K562 (cell line): ENCODE results near the gene CDC27. TPM values are rescaled to one million over a fixed set of nuclear protein-coding genes. Genes with fewer than 3 reads are reported as not detected.

ENCODE experiments used
- CC2D1A ChIP-seq: fragments of 450-650 bp; IDR thresholded peaks from 2 replicates; pipeline ENCODE4 v1.6.1; 2017; ENCODE audit warnings: mild to moderate bottlenecking
- CHAMP1 ChIP-seq: fragments of 450-650 bp; IDR thresholded peaks from 2 replicates; pipeline ENCODE4 v1.6.1; 2016; ENCODE audit warnings: mild to moderate bottlenecking
- COPS2 ChIP-seq: fragments of 450-650 bp; conservative IDR thresholded peaks from 2 replicates; pipeline ENCODE4 v1.6.1; 2016; ENCODE audit warnings: mild to moderate bottlenecking, moderate library complexity
- GATAD2B ChIP-seq: fragments of 450-650 bp; IDR thresholded peaks from 2 replicates; pipeline ENCODE4 v1.6.1; 2017; ENCODE audit warnings: mild to moderate bottlenecking, borderline replicate concordance
- HOMEZ ChIP-seq: fragments of 250-450 bp; sonication (Bioruptor Pico); IDR thresholded peaks from 2 replicates; pipeline ENCODE4 v1.4.0; 2020; ENCODE audit warnings: mild to moderate bottlenecking, moderate library complexity
- MAFK ChIP-seq: IDR thresholded peaks from 2 replicates; pipeline ENCODE4 v1.6.1; 2011; ENCODE audit warnings: low read length, improper control_type of control experiment
- NCOA6 ChIP-seq: fragments of 450-650 bp; IDR thresholded peaks from 2 replicates; pipeline ENCODE4 v1.6.1; 2017; ENCODE audit warnings: mild to moderate bottlenecking
- PHTF2 ChIP-seq: fragments of 250-450 bp; sonication (Bioruptor Pico); IDR thresholded peaks from 2 replicates; pipeline ENCODE4 v1.5.0; 2021; ENCODE audit warnings: mild to moderate bottlenecking
- RB1 ChIP-seq: fragments of 450-650 bp; IDR thresholded peaks from 2 replicates; pipeline ENCODE4 v1.6.1; 2017; ENCODE audit warnings: low read depth, mild to moderate bottlenecking
- SMAD4 ChIP-seq: fragments of 250-450 bp; sonication (Bioruptor Pico); conservative IDR thresholded peaks from 2 replicates; pipeline ENCODE4 v1.8.0; 2021; ENCODE audit warnings: inconsistent platforms, mild to moderate bottlenecking, moderate library complexity
- SMC3 ChIP-seq: conservative IDR thresholded peaks from 2 replicates; pipeline ENCODE4 v1.6.1; 2011; ENCODE audit warnings: low read depth, low read length, improper control_type of control experiment; ENCODE audit not compliant: insufficient read depth
- SNIP1 ChIP-seq: fragments of 450-650 bp; IDR thresholded peaks from 2 replicates; pipeline ENCODE4 v1.7.1; 2017; ENCODE audit warnings: low read depth, mild to moderate bottlenecking
- STAT5A ChIP-seq: IDR thresholded peaks from 2 replicates; pipeline ENCODE4 v1.6.1; 2012; ENCODE audit warnings: low read length, inconsistent platforms, borderline replicate concordance
- TCF3 ChIP-seq: sonication (generic); formaldehyde crosslinking; IDR thresholded peaks from 2 replicates; pipeline ENCODE4 v1.4.0; 2020; ENCODE audit warnings: mild to moderate bottlenecking, missing genetic modification reagents
- TCFL5 ChIP-seq: fragments of 250-450 bp; sonication (Bioruptor Pico); conservative IDR thresholded peaks from 2 replicates; pipeline ENCODE4 v1.6.1; 2021; ENCODE audit warnings: mild to moderate bottlenecking, moderate library complexity, matching md5 sums
- TFAM ChIP-seq: fragments of 250-450 bp; sonication (Bioruptor Pico); conservative IDR thresholded peaks from 2 replicates; pipeline ENCODE4 v1.5.0; 2021; ENCODE audit warnings: mild to moderate bottlenecking, moderate library complexity
- TOE1 ChIP-seq, 2 experiments: fragments of 450-650 bp in 1 of 2; sonication (generic) in 1 of 2; formaldehyde crosslinking in 1 of 2; IDR thresholded peaks; 2 replicates each; pipeline versions ENCODE4 v1.7.1 to v1.8.0; 2016 to 2022; ENCODE audit warnings: borderline replicate concordance in 2 of 2, mild to moderate bottlenecking in 2 of 2, antibody characterized with exemption in 1 of 2, inconsistent platforms in 1 of 2, low read depth in 1 of 2, missing genetic modification reagents in 1 of 2, moderate library complexity in 1 of 2
- XRCC3 ChIP-seq: fragments of 450-650 bp; IDR thresholded peaks from 2 replicates; pipeline ENCODE4 v1.6.1; 2017; ENCODE audit warnings: mild to moderate bottlenecking, moderate library complexity
- ZNF212 ChIP-seq: fragments of 450-650 bp; formaldehyde crosslinking; IDR thresholded peaks from 2 replicates; pipeline ENCODE4 v1.4.0; 2020; ENCODE audit warnings: mild to moderate bottlenecking
- ZNF217 ChIP-seq: sonication (generic); formaldehyde crosslinking; IDR thresholded peaks from 2 replicates; pipeline ENCODE4 v1.8.0; 2022; ENCODE audit warnings: mild to moderate bottlenecking, missing genetic modification reagents
- ZNF41 ChIP-seq: fragments of 250-450 bp; sonication (Bioruptor Pico); conservative IDR thresholded peaks from 2 replicates; pipeline ENCODE4 v1.4.0; 2020; ENCODE audit warnings: mild to moderate bottlenecking
- ZNF561 ChIP-seq: fragments of 450-650 bp; formaldehyde crosslinking; conservative IDR thresholded peaks from 2 replicates; pipeline ENCODE4 v1.4.0; 2020; ENCODE audit warnings: mild to moderate bottlenecking, moderate library complexity
- ZNF639 ChIP-seq, 2 experiments: fragments of 200-800 bp in 1 of 2; sonication (Bioruptor generic) in 1 of 2; sonication (generic) in 1 of 2; formaldehyde crosslinking in 1 of 2; IDR thresholded peaks in 1 of 2; conservative IDR thresholded peaks in 1 of 2; 2 replicates each; pipeline versions ENCODE4 v1.5.0 to v1.6.1; 2016 to 2020; ENCODE audit warnings: missing compliant biosample characterization in 1 of 2, missing genetic modification characterization in 1 of 2, missing genetic modification reagents in 1 of 2
- polyA plus RNA-seq, 8 experiments: library from polyadenylated mRNA; depleted of rRNA in 4 of 8; stranded (reverse) in 5 of 8; unstranded in 3 of 8; fragments of >200 nt; fragmentation: Nextera tagmentation in 2 of 8; fragmentation: Illumina TruSeq in 1 of 8; extraction: Ambion mirVana in 2 of 8; extraction: Trizol in 1 of 8; gene quantifications; 2 replicates each; pipeline versions ENCODE4 v1.2.1 to v1.2.3, GENCODE V29; 2011 to 2014; ENCODE audit warnings: inconsistent platforms in 1 of 8, missing spikeins in 1 of 8
- total RNA-seq, 7 experiments: library from RNA; depleted of rRNA in 6 of 7; stranded (reverse); fragments of >200 nt in 6 of 7; fragmentation: Illumina TruSeq in 2 of 7; extraction: Trizol in 2 of 7; gene quantifications; 2 replicates each; pipeline versions ENCODE4 v1.2.1 to v1.2.3, GENCODE V29; 2011 to 2021; ENCODE audit warnings: low replicate concordance in 1 of 7

Gene CDC27
- total and polyA plus RNA-seq, 9 of the 15 experiments (the other 6 are each of a cell fraction or from before 2014, with no cell fraction given): 28.6 to 155 (median 94.1) TPM

- TF ChIP-seq PHTF2 (CRISPR knock-in tag): no peak
- TF ChIP-seq ZNF561 (CRISPR knock-in tag): no peak
- TF ChIP-seq SMAD4 (CRISPR knock-in tag): no peak
- TF ChIP-seq TCFL5 (CRISPR knock-in tag): no peak
- no peak for TF ChIP-seq ZNF212 (CRISPR knock-in tag)
- no peak for TF ChIP-seq CHAMP1
- peak; percentile 50; the same call in 1 of the 2 replicates for TF ChIP-seq TCF3 (CRISPR knock-in tag)
- TF ChIP-seq TOE1 (IDR thresholded peaks at IDR 0.05; ENCODE audit: borderline replicate concordance): 0 out of 2 replicates have a peak, but pooled peaks have one; percentile 57
- no peak for TF ChIP-seq TOE1 (CRISPR knock-in tag; IDR thresholded peaks at IDR 0.05; ENCODE audit: borderline replicate concordance, low read depth)
- peak; percentile 36; the same call in 1 of the 2 replicates for TF ChIP-seq MAFK
- no peak for TF ChIP-seq COPS2
- TF ChIP-seq SMC3: peak; percentile 99
- TF ChIP-seq SNIP1: no peak
- TF ChIP-seq XRCC3: no peak
- no peak for TF ChIP-seq HOMEZ (CRISPR knock-in tag)
- TF ChIP-seq STAT5A: no peak
- peak; percentile 92 for TF ChIP-seq CC2D1A
- TF ChIP-seq GATAD2B: peak; percentile 69
- TF ChIP-seq RB1: peak; percentile 69
- TF ChIP-seq ZNF217 (CRISPR knock-in tag): no peak
- TF ChIP-seq TFAM (CRISPR knock-in tag): no peak
- no peak for TF ChIP-seq NCOA6
- no peak for TF ChIP-seq ZNF41 (CRISPR knock-in tag)
- TF ChIP-seq ZNF639 (CRISPR knock-in tag; conservative IDR thresholded peaks at IDR 0.05 in 1 of 2, IDR thresholded peaks at IDR 0.05 in 1 of 2): peak in 1 of 2 experiments; percentile 44; a peak in 1 of 4 replicates
Observed at GRCh38 chr17:47229535-47230443, 40.7 kb upstream of the CDC27 start (continued).
